Body of pancreas (tissue), 4 donors: ENCODE measurements around the gene BMPR2.
"Not testable (repeated sequence)": the region's sequence is repeated elsewhere in the genome, so short reads cannot be mapped to it uniquely, and the experiment has no call there.

ENCODE experiments used
- CTCF ChIP-seq, 7 experiments: fragments of 450-650 bp in 4 of 7; fragments of 200-600 bp in 3 of 7; sonication (generic) in 3 of 7; IDR thresholded peaks; one replicate each; pipeline ENCODE4 v1.5.1; 2016 to 2019; ENCODE audit warnings: antibody characterized with exemption in 7 of 7
- POLR2A ChIP-seq, 3 donors: fragments of 450-650 bp; IDR thresholded peaks; one replicate each; pipeline ENCODE4 v1.6.1; 2016; ENCODE audit warnings: antibody characterized with exemption in 3 of 3, mild to moderate bottlenecking in 2 of 3

- not testable (repeated sequence) for TF ChIP-seq CTCF, POLR2A (IDR thresholded peaks at IDR 0.05)
Measured at GRCh38 chr2:202358924-202359323, 17.2 kb upstream of the BMPR2 start.
